HG02970 (cell line): ENCODE measurements around the gene DTX1.

Experiments used
- ATAC-seq: cut with Tn5 transposase; IDR thresholded peaks from one replicate; pipeline ENCODE4 v1.9.1; 2021; ENCODE audit warnings: mild to moderate bottlenecking, moderate library complexity, moderate number of reproducible peaks; ENCODE audit not compliant: unreplicated experiment, low FRiP score

Gene DTX1

GRCh38 chr12:113070117-113070906, 13.8 kb downstream of the DTX1 start:
- no peak for ATAC-seq

- ATAC-seq = no peak
These were observed 14.9 kb downstream of the DTX1 start for GRCh38 chr12:113071135-113072112.

DNA sequence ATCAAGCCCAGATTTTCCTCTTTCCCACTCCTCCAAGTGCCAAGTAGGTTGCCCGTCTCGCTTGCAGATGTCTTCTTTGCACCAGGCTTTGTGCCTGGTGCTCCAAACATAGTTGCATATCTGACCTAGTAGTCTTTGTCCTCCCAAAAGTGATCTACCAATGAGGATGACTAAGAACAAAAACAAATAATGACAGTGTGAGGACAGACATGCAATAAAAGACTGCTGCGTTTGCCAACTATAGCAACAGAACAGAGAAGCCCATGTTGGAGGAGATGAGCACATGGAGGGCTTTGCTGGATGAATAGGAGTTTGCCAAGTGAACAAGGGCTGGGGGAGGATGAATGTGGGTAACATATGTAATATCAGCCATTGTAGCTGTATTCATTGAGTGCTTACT, 15.6 kb downstream of the DTX1 start:
- no peak for ATAC-seq

DNA sequence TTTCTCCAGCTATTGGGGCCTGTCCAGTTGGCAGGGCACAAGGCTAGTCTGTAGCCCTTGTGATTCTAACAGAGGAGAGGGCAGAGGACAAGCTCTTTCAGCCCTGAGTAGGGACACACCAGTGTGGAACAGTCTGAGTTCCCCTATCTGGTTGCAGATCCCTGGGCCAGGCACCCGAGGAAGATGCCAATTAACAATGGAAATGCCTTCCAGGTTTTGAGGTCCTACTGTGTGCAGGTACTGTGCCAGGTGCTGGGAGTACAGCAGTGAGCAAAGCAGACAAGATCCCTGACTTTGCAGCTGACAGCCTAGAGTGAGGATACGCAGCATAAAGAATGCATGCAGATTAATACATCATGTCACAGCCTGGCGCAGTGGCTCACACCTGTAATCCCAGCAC, 17.1 kb downstream of the DTX1 start:
- ATAC-seq = no peak

GRCh38 chr12:113075137-113075683, 18.7 kb downstream of the DTX1 start:
- ATAC-seq = peak; percentile 87

GRCh38 chr12:113077057-113077858, 20.7 kb downstream of the DTX1 start:
- no peak for ATAC-seq

DNA sequence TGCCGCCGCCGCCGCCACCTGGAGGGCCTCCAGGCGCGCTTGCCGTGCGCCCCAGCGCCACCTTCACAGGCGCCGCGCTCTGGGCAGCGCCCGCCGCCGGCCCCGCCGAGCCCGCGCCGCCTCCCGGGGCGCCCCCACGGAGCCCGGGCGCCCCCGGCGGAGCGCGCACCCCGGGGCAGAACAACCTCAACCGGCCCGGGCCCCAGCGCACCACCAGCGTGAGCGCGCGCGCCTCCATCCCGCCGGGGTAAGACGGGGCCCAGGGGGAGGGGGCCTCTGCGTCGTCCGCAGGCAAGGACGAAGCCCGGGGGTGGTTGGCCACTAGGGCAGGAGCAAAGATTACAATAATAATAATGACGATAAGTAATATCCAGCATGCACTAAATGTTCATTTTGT, 21.3 kb downstream of the DTX1 start:
- ATAC-seq = no peak

GRCh38 chr12:113081873-113082272, 25.3 kb downstream of the DTX1 start:
- no peak for ATAC-seq

GRCh38 chr12:113082486-113083148, 26.1 kb downstream of the DTX1 start:
- no peak for ATAC-seq

DNA sequence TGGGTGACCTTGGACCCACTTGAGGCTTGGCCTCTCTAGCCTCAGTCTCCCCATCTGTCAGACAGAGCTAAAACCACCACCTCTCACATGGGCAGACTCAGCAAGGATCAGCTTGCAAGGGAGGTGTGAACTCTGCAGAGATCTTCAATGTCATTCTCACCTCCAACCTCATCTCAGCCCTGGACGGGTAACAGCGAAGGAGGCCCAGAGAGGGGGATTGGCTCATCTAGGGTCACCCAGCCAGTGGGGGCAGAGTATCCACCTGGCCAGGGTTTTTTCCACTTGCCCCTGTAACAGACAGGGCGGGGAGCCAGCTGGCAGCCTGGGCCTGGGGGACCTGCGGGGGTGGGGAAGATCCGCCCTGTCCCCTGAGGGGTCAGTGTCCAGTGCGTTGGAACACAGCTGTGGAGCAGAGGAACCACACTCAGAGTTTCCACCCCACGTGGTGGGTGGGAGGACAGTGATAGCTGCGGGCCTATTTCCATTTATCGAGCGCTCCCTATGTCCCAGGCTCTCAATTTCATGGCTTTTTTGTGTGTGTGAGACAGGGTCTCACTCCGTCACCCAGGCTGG, 27.4 kb downstream of the DTX1 start:
- no peak for ATAC-seq

DNA sequence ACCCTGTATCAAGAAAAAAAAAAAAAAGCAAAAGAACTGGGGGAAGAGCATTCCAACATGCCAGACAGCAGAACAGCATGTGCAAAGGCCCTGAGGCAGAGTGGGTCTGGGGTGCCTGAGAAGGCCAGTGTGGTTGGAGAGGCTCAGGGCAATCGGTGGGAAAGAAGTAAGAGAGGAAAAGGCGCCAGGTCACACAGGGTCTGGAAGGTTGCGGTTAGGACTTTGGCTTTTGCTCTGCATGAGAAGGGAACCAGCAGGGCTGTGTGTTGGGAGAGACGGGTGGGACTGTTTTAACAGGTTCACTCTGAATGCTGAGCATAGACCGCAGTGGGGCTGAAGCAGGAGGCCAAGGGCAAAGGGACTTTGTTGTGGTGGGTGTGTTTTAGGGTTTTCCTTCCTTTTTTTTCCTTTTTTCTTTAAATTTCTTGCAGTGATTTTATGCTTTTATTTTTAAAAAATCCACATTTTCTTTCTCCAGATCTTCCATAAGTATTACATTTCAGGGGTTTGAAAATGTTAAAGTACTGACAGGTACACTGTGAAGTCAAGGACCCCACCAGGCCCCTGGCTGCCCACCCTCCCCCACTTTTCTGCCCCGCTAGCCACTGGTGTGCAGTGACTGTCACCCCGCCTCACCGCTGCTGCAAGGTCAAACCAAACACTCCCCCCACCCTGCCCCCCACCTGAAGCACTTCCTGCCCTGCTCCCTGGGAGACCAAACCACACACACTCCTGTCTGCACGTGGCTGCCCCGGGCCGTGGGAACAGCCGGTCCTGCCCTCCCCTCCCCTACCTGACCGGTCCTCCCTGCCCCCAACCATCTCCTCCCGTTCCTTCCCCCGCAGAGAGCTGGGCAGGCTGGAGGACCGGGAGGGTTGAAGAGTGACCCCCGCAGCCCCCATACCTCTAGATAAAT, 30.0 kb downstream of the DTX1 start:
- ATAC-seq = no peak

DNA sequence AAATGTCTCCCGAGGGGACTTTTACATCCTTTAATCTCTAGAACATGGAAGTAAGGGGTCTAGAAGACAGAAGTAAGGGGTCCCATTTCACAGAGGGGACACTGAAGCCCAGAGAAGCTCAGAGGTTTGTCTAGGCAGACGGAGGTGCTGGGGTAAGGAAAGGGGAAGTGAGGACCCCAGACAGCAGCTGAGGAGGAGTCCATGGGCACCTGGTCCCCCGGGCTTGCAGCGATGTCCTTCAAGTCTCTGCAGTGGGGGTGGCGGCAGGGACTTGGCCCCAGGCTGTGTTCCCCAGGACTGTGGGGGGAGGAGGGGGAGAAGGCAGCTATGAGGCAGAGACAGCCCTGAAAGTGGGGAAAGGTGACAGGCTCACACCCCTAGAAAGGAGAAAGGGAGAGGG, 30.7 kb downstream of the DTX1 start:
- no peak for ATAC-seq

GRCh38 chr12:113088037-113088436, 31.5 kb downstream of the DTX1 start:
- no peak for ATAC-seq

GRCh38 chr12:113088971-113089756, 32.6 kb downstream of the DTX1 start:
- ATAC-seq = no peak

GRCh38 chr12:113089839-113090238, 33.3 kb downstream of the DTX1 start:
- no peak for ATAC-seq

DNA sequence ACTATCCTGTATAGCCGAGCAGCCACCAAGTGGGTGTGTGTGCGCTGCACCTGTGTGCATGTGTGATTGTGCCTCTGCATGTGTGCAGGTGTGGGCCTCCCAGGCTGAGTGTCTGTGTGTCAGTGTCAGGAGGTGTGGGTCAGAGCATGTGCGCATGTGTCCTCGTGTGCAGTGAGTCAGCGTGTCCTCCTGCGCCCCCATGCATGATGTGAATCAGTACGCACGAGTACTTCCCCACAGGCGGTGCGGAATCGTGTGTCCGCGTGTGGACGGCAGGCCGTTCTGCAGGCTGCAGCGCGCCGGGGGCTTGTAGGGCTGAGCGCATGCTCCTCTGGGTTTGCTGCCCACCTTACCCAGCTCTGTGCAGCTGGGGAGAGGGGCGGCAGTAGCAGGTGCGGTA, 34.2 kb downstream of the DTX1 start:
- ATAC-seq = no peak

DNA sequence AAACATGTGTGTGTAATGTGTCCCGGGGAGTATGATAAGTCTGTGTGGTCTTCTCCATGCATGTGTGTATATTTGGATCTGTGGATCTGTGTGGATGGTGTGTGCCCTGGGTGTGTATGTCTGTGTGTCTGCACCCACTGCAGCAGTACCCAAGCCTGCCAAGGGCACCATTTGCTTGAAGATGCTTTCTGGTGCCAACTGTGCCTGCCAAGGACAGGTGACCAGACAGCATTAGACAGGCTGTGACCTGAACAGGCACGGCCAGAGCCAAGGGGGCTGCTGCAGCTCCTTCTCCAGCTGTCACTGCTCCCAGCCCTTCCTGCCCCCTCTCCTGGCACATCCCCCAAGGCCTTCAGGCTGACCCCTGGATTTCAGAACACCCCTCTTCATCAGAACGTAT, 35.0 kb downstream of the DTX1 start:
- ATAC-seq = no peak
